Peyer's patch (tissue), 4 donors: ENCODE results near the gene SMLR1. TPM values are rescaled to one million over a fixed set of nuclear protein-coding genes. Genes with fewer than 3 reads are reported as not detected.

Source experiments
- DNase-seq, 3 donors: peaks; one replicate each; pipeline ENCODE4 v3.0.0-alpha.2; 2017 to 2019
- H3K27ac ChIP-seq, 4 donors: fragments of 200-600 bp; sonication (generic); one replicate each; pipeline ENCODE4 v1.5.1; 2016 to 2019
- H3K27me3 ChIP-seq, 2 donors: fragments of 200-600 bp; sonication (generic); one replicate each; pipeline ENCODE4 v1.5.1; 2019
- H3K36me3 ChIP-seq, 3 donors: fragments of 200-600 bp; sonication (generic); one replicate each; pipeline ENCODE4 v1.5.1; 2016 to 2019
- H3K4me1 ChIP-seq, 4 donors: fragments of 200-600 bp; sonication (generic); one replicate each; pipeline ENCODE4 v1.5.1; 2016 to 2019
- H3K4me3 ChIP-seq, 4 donors: fragments of 200-600 bp; sonication (generic); 1 replicate in 3 of 4; 2 replicates in 1 of 4; pipeline ENCODE4 v1.5.1; 2016 to 2019; ENCODE audit warnings: mild to moderate bottlenecking in 1 of 4
- H3K9me3 ChIP-seq, 4 donors: fragments of 200-600 bp; sonication (generic); one replicate each; pipeline ENCODE4 v1.5.1; 2016 to 2019; ENCODE audit warnings: mild to moderate bottlenecking in 1 of 4
- POLR2A ChIP-seq, 2 donors: fragments of 450-650 bp; IDR thresholded peaks; one replicate each; pipeline ENCODE4 v1.5.1; 2017; ENCODE audit warnings: antibody characterized with exemption in 2 of 2, mild to moderate bottlenecking in 2 of 2, moderate library complexity in 2 of 2
- total RNA-seq, 4 donors: library from RNA; depleted of rRNA; stranded (reverse); fragments of >200 nt; gene quantifications; one replicate each; pipeline ENCODE4 v1.1.0, GENCODE V29; 2016
- TF ChIP-seq, protein P1 (sequence below), 6 experiments: fragments of 450-650 bp in 4 of 6; fragments of 200-600 bp in 2 of 6; sonication (generic) in 1 of 6; IDR thresholded peaks; one replicate each; pipeline ENCODE4 v1.5.1; 2017 to 2019; ENCODE audit warnings: antibody characterized with exemption in 6 of 6, mild to moderate bottlenecking in 3 of 6, moderate library complexity in 1 of 6

The SMLR1 gene
- total RNA-seq, 4 donors from 2014 or later = 7.1 to 24.8 (median 15.6) TPM; not detected in 1

DNA sequence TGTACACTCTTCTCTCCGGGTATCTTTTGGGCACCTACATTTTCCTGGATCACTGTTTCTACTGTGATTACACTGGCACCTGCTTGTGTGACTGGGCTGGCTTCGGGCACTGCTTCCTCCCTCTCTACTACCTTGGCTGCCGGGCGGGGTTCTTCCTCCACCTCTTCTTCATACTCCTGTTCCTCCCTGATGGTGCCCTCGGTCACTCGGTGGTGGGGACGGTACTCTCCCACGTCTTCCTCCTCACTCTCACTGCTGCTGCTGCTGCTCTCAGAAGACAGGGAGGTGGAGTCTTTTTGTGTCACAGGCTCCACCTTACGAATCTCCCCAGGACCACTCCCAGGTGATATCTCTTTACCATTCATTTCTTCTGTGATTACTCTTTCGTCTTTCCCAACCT, 42.5 kb downstream of the SMLR1 start:
- Histone ChIP-seq H3K4me1 (no peaks in the 10 kb centered on the region), H3K9me3 (no peaks in the 10 kb centered on the region), H3K27me3 (no peaks in the 10 kb centered on the region), H3K27ac (no peak overlapping the region), H3K4me3 (no peak overlapping the region), H3K36me3 (peaks cover 0 to 14% (median 0%) of the 10 kb centered on the region in 3 donors)
- DNase-seq = no peak
- TF ChIP-seq, protein P1, sequence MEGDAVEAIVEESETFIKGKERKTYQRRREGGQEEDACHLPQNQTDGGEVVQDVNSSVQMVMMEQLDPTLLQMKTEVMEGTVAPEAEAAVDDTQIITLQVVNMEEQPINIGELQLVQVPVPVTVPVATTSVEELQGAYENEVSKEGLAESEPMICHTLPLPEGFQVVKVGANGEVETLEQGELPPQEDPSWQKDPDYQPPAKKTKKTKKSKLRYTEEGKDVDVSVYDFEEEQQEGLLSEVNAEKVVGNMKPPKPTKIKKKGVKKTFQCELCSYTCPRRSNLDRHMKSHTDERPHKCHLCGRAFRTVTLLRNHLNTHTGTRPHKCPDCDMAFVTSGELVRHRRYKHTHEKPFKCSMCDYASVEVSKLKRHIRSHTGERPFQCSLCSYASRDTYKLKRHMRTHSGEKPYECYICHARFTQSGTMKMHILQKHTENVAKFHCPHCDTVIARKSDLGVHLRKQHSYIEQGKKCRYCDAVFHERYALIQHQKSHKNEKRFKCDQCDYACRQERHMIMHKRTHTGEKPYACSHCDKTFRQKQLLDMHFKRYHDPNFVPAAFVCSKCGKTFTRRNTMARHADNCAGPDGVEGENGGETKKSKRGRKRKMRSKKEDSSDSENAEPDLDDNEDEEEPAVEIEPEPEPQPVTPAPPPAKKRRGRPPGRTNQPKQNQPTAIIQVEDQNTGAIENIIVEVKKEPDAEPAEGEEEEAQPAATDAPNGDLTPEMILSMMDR (IDR thresholded peaks at IDR 0.05) = no peak

DNA sequence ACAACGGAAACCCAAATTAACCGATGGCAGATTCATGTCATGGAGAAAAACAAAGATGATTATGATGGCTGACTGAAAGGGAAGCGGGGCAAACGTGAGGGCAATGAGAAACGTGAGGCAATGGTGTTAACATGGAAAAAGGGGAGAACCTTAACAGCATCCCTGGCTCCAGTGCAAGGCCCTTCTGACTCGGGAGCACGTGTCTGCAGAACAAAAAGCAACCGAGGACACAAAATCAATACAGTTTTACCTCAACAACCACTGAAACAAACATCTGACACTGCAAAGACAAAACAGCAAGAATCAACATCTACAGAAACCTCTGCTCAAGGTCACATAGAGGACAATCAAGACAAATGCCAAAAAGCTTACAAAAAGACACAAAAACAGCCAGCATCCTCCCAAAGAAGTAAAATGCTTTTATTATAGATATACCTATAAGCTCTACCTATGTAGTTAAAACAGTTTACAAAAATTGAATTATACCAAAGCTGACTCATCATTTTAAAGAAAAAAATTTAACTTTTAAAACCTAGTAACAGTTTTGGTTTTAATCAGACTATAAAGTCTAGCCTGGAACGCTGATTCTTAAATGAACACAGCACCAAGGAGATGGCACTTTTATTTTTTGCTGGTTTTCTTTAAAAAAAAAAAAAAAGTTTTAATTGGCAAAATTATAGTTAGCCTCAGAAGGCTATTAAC, 43.1 kb downstream of the SMLR1 start:
- H3K9me3 ChIP-seq = no peaks in the 10 kb centered on the region
- no peak for DNase-seq
- peaks cover 0 to 18% (median 0%) of the 10 kb centered on the region in 3 donors for H3K36me3 ChIP-seq
- no peaks in the 10 kb centered on the region for H3K27me3 ChIP-seq
- no peak for TF ChIP-seq POLR2A (IDR thresholded peaks at IDR 0.05)
- TF ChIP-seq, protein P1 (IDR thresholded peaks at IDR 0.05) = no peak
- H3K4me1 ChIP-seq = no peaks in the 10 kb centered on the region
- H3K27ac ChIP-seq = no peak overlapping the region
- no peak overlapping the region for H3K4me3 ChIP-seq

DNA sequence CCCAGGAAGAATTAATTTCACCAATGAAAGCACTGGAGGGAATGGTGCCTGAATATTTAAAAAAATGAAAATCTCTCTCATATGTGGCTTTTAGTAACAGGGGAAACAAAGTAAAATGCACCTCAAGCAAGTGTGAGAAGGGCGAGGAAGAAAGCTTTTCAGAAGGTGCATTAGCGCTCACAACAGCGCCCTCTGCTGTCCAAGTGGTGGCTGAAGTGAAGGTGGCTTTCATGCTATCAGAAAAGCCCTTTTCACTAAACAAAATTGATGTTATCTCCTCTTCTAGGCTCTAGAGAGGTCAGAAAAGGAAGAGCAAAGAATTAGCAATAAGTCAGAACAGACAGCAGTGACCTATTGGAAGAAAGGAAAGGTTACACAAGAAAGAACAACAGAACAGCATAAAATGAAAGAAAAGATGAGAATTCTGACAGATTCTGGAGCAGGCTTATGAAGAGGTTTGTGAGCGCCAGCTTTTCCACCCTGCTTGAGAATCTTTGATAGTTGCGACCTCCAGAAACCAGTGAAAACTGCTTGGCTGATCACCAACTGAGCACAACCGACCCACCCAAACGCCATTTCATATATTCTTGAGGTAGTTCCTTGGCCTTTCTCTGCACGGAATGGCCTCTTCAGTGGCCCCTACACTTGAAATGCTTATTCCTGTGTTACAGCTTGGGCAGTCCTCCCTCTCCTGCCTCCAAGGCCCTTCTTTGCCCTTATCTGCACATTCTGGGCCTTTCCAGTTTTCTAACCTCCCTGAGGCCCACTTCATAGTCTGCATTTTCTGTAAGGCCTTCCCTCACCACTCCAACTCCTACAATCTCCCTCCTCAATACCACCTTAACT, 45.3 kb downstream of the SMLR1 start:
- no peak overlapping the region for H3K27ac ChIP-seq
- H3K9me3 ChIP-seq = no peaks in the 10 kb centered on the region
- no peaks in the 10 kb centered on the region for H3K27me3 ChIP-seq
- H3K36me3 ChIP-seq = peaks cover 0 to 15% (median 0%) of the 10 kb centered on the region in 3 donors
- peak; percentile 67 to 93 (median 74) for DNase-seq
- H3K4me1 ChIP-seq = no peaks in the 10 kb centered on the region
- no peak for TF ChIP-seq POLR2A (IDR thresholded peaks at IDR 0.05)
- TF ChIP-seq, protein P1 (IDR thresholded peaks at IDR 0.05) = peak; percentile 58 to 88 (median 76)
- no peak overlapping the region for H3K4me3 ChIP-seq

DNA sequence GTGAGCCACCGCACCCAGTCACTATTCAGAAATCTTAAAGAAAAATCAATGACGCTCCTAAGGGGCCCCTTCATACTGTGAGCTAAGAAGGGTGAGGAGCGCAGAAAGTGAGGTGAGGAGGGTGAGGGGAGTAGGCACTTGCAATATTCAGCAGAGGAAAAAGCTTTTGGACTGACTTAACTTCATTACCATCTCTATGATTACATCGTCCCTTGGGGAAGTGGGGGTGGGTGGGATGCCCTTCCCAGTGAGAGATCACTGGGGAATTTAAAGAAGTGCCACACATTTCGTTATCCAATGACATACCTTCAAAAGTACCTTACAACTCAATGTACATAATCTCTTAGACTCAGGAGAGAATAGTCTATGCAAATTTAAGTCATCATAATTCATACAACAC, 46.5 kb downstream of the SMLR1 start:
- TF ChIP-seq POLR2A (IDR thresholded peaks at IDR 0.05) = no peak
- TF ChIP-seq, protein P1 (IDR thresholded peaks at IDR 0.05) = no peak
- Histone ChIP-seq H3K9me3 (no peaks in the 10 kb centered on the region), H3K4me3 (no peak overlapping the region), H3K4me1 (no peaks in the 10 kb centered on the region), H3K27me3 (no peaks in the 10 kb centered on the region), H3K36me3 (peaks cover 0 to 15% (median 0%) of the 10 kb centered on the region in 3 donors), H3K27ac (no peak overlapping the region)
- no peak for DNase-seq

DNA sequence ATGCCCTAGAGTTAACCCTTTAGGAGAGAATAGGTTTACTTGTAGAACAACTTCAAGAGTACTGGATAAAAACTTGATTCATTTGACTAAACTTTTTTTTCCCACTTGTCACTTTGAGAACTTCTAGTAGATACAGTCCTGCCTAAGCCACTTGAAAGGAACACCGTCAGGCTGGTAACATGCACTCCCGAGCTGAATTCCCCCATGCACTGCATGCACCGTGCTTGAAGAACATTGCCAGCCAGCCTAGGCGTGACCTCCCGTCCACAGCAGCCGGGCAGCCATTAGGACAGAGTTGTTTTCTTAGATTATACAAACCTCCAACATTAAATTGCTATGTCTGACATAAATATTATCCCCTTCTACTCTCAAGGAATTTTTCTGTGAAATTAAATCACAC, 52.6 kb downstream of the SMLR1 start:
- Histone ChIP-seq H3K4me1 (no peaks in the 10 kb centered on the region), H3K36me3 (peaks cover 0 to 11% (median 0%) of the 10 kb centered on the region in 3 donors), H3K4me3 (no peak overlapping the region), H3K27ac (no peak overlapping the region), H3K9me3 (no peaks in the 10 kb centered on the region), H3K27me3 (no peaks in the 10 kb centered on the region)
- TF ChIP-seq POLR2A (IDR thresholded peaks at IDR 0.05) = no peak
- TF ChIP-seq, protein P1 (IDR thresholded peaks at IDR 0.05) = no peak
- no peak for DNase-seq
